GM18870 (cell line): ENCODE results near the gene LRRC1.

Source experiments
- ATAC-seq: cut with Tn5 transposase; IDR thresholded peaks from one replicate; pipeline ENCODE4 v1.9.1; 2021; ENCODE audit warnings: moderate library complexity; ENCODE audit not compliant: unreplicated experiment

The LRRC1 gene

DNA sequence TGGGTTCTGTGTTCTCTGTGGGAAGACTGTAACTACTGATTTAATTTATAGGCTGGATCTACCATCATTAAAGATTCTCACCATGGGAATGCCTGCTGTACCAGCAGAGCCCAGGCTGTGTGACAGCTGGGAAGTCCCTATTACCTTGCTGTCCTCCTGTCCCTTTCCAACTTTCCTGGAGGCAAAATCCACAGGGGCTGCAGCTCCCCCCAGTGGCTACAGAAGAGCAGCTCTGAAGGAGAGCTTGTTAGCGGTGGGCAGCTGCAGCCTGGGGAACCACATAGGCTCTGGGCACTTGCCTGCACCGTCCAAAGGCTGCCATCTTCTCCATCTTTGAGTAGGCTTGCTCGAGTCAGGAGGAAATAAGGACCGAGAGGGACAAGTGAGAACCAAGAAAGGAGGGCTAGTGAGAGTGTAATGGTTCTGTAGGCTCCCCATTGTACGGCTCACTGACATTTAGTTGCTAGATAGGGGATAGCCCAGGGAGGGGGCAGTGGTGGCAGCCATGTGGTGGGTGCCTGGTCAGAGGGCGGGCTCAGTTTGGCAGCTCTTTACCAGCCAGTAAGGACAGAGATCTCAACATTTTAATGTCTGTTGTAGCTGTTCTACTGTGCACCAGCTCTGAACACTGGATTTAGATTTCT is 161.4 kb downstream of the LRRC1 start:
- ATAC-seq = peak; percentile 86

DNA sequence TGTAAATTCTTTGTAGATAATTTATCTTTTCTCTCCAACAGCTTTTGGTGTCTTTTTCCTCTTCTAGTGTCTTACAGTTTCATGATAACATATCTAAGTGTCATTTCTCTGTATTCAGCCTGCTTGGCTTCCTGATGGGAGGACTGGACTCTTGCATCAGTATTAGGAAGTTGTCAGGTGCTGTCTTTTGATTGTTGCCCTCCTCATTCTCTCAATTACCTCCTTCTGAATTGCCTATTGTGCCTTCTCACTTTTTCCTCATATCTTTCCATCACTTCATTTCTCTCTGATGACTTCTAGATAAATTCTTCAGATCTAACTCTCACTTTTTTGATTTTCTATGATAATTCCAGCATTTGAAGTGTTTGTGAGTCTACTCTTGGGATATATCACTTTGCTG is 162.0 kb downstream of the LRRC1 start:
- ATAC-seq = no peak

DNA sequence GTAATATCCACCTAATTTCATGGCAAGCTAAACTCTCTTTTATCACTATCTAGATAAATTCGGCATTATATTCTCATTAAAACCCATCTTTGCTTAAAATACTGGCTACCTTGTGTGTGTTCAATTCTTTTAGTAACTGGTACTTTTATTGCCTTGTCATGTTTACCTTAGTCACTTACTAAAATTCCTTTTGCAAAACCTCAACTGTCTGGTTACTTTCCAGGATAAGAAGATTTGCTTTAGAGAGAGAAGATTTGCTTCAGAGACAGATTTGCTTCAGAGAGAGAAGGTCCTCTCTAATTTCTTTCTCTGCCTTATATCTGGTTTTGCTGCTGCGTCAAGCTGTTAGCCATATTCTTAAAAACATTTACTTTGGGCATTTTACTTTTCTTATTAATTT is 164.9 kb downstream of the LRRC1 start:
- ATAC-seq = no peak

DNA sequence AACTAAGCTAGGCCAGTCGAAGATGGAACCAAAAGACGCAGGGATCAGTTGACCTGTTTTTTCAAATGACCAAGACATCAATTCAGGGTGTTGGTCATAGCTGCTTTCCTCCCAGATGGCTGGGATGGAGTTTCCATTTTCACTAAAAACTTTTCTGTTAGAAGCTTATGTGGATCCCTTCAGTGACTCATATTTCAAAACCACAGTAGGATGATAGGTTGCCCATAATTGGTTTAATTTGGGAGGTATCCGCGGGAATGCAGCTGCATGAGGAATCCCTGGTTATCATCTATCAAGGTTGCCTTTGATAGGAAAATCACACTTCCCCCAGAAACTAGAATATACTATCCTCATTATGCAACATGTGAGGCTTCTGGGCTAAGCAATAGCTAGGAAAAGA is 165.5 kb downstream of the LRRC1 start:
- ATAC-seq = no peak

DNA sequence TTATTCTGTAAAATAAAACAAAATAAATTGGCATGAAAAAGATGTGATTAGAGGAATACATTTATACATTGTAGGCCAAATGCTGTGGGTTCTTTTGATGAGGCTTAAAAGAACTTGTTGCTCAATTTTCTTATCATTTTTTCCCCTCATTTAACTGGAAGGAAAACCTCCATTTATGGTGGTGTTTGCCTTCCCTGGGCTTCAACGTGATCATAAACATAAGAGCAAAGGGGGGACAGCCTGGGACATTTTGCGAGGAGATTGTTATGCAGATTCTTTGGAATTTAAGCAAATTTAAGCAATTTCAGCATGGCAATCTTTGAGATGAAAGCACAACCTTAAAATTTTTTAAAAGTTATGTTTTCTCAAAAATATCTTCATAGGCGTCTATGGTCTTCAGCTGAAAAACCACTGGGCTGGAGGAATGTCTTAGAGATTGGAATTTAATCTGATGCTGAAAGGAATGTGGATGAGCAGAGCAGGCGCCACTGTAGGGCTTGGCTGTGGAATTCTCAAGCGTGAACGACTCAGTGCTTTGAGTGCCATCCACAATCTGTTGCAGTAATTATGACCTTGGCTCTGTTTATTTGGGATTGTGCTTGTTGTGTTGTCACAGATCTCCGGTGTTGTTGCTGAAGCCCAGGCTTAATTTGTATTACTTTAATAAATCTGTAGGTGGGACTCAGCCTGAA is 167.0 kb downstream of the LRRC1 start:
- ATAC-seq = no peak

DNA sequence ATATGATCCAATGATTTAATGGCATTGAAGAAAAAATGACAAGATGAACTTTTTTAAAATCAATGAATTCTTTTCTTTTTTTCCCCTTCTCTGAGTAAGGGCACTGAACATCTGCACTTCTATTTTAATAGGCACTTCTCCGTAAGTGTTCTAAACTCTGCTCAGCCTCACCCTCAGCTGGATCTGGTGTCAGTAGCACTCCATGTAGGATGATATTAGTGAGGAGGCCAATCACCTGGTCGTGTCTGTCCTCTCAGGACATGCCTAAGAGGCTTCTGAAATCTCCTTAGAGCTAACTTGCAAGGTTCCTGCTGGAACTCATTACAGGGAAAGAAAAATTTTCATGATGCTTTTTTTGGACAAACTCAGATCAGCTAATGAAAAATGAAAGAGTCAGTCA is 167.8 kb downstream of the LRRC1 start:
- no peak for ATAC-seq

DNA sequence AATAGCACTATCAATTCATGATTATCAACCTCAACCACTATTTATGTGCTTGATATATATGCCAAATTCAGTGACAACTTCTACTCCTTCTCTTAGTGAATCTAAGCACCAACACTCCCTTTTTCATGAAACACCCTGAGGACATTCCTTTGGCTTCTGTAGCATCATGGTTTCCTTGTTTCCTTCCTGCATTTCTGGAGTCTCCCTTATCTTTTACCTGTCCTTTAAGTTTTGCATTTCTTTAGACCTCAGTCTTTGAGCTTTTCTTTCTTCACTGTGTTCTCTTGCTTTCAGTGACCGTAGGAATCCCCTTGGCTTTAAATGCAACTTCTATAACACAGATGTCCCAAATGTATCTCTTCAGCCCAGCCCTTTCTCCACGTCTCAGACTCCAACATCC is 172.6 kb downstream of the LRRC1 start:
- no peak for ATAC-seq
